ENCODE results near the gene HBZ.

DNA sequence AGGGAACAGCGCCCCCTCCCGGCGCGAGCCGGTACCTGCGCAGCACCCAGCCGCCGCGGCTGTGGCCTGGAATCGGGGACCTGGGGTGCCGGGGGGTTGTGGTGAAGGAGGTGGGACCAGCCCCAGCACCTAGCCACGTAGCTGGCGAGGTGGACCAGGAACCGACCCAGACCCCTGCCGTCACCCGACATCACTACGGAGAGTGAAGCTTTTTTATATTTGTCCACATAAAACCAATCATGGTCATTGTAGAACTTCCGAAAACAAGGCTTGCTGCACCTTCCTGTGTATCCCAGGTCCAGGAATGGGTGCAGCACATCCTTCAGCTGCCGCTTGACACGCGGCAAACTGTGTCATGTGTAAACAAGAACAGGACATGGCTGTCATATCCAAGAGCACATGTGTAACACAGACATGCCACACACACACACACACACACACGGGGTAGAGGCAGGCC, 29.1 kb downstream of the HBZ start:
- no peak for TF ChIP-seq EZH2phosphoT487 (IDR thresholded peaks at IDR 0.05; ENCODE audit: borderline replicate concordance, low read length)
- TF ChIP-seq, protein P1, sequence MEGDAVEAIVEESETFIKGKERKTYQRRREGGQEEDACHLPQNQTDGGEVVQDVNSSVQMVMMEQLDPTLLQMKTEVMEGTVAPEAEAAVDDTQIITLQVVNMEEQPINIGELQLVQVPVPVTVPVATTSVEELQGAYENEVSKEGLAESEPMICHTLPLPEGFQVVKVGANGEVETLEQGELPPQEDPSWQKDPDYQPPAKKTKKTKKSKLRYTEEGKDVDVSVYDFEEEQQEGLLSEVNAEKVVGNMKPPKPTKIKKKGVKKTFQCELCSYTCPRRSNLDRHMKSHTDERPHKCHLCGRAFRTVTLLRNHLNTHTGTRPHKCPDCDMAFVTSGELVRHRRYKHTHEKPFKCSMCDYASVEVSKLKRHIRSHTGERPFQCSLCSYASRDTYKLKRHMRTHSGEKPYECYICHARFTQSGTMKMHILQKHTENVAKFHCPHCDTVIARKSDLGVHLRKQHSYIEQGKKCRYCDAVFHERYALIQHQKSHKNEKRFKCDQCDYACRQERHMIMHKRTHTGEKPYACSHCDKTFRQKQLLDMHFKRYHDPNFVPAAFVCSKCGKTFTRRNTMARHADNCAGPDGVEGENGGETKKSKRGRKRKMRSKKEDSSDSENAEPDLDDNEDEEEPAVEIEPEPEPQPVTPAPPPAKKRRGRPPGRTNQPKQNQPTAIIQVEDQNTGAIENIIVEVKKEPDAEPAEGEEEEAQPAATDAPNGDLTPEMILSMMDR (conservative IDR thresholded peaks at IDR 0.05; ENCODE audit: low read depth, low read length), result peak; percentile 83
